Gastroesophageal sphincter (tissue), 4 donors: ENCODE measurements around the gene FOXP4. TPM values are rescaled to one million over a fixed set of nuclear protein-coding genes. Genes with fewer than 3 reads are reported as not detected.

ENCODE experiments used
- ATAC-seq: fragments of 150-250 bp; one replicate; pipeline ENCODE4 v1.9.1; 2016; ENCODE audit warnings: mild to moderate bottlenecking, moderate library complexity
- H3K27ac ChIP-seq, 4 donors: fragments of 200-600 bp; sonication (generic) in 3 of 4; 1 replicate in 3 of 4; 2 replicates in 1 of 4; pipeline ENCODE4 v1.5.1; 2016 to 2019
- H3K27me3 ChIP-seq: fragments of 200-600 bp; sonication (generic); one replicate; pipeline ENCODE4 v1.5.1; 2019
- H3K36me3 ChIP-seq, 2 donors: fragments of 200-600 bp; sonication (generic); one replicate each; pipeline ENCODE4 v1.5.1; 2019; ENCODE audit warnings: control low read depth in 1 of 2
- H3K4me1 ChIP-seq, 3 donors: fragments of 200-600 bp; sonication (generic); 1 replicate in 2 of 3; 2 replicates in 1 of 3; pipeline ENCODE4 v1.5.1; 2016 to 2019; ENCODE audit warnings: control low read depth in 2 of 3
- H3K4me3 ChIP-seq, 2 donors: fragments of 200-600 bp; sonication (generic); one replicate each; pipeline ENCODE4 v1.5.1; 2019; ENCODE audit warnings: mild to moderate bottlenecking in 1 of 2, moderate library complexity in 1 of 2
- H3K9me3 ChIP-seq, 3 donors: fragments of 200-600 bp; sonication (generic); one replicate each; pipeline ENCODE4 v1.5.1; 2017 to 2019; ENCODE audit warnings: control low read depth in 2 of 3
- EP300 ChIP-seq: sonication (generic); formaldehyde crosslinking; IDR thresholded peaks from one replicate; pipeline ENCODE4 v1.6.1; 2017; ENCODE audit warnings: antibody characterized with exemption, mild to moderate bottlenecking
- POLR2A ChIP-seq, 2 donors: fragments of 450-650 bp; IDR thresholded peaks; one replicate each; pipeline ENCODE4 v1.6.1; 2017; ENCODE audit warnings: antibody characterized with exemption in 2 of 2, mild to moderate bottlenecking in 2 of 2, moderate library complexity in 1 of 2
- POLR2AphosphoS5 ChIP-seq: sonication (generic); formaldehyde crosslinking; IDR thresholded peaks from one replicate; pipeline ENCODE4 v1.6.1; 2017; ENCODE audit warnings: antibody characterized with exemption
- WGBS, 2 donors: methylation state at CpG; one replicate each; pipeline ENCODE4 v1.1.5; 2018; ENCODE audit warnings: low coverage in 1 of 2; 5-methylcytosine and 5-hydroxymethylcytosine counted together
- total RNA-seq, 4 donors: library from RNA; depleted of rRNA; stranded (reverse); fragments of >200 nt; gene quantifications; one replicate each; pipeline ENCODE4 v1.1.0, GENCODE V29; 2016
- TF ChIP-seq, protein P1 (sequence below), 4 experiments: fragments of 200-600 bp in 2 of 4; fragments of 450-650 bp in 2 of 4; sonication (generic) in 1 of 4; IDR thresholded peaks; one replicate each; pipeline ENCODE4 v1.5.1; 2017 to 2019; ENCODE audit warnings: antibody characterized with exemption in 4 of 4, mild to moderate bottlenecking in 2 of 4, moderate library complexity in 2 of 4

FOXP4 gene
- total RNA-seq, 4 donors from 2014 or later = 8.2 to 25.8 (median 11.7) TPM

DNA sequence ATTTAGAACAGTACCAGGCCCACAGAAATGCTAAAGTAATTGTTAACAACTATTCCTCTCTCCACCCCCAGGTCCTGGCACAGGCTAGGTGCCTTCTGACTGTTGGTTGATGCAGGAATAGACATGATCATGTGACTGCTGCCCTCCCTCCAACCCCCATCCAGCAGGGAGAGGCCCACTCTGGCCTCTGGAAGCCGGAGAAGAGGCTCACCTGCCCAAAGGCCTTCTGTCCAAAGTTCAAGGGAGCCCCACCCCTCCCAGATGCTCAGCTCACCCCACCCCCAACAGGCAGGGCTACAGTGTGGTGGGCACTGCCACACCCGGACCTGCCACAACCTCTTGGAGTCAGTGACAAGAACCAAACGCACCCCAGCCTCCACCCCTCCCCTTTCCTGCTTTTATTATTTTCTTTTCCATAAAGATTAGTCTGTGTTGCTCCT lies 26.9 kb upstream of the FOXP4 start:
- peaks cover 27% of the 10 kb centered on the region for H3K27me3 ChIP-seq
- H3K27ac ChIP-seq = no peak overlapping the region
- no peak overlapping the region for H3K4me3 ChIP-seq
- no peaks in the 10 kb centered on the region for H3K4me1 ChIP-seq
- no peak for ATAC-seq
- TF ChIP-seq, protein P1, sequence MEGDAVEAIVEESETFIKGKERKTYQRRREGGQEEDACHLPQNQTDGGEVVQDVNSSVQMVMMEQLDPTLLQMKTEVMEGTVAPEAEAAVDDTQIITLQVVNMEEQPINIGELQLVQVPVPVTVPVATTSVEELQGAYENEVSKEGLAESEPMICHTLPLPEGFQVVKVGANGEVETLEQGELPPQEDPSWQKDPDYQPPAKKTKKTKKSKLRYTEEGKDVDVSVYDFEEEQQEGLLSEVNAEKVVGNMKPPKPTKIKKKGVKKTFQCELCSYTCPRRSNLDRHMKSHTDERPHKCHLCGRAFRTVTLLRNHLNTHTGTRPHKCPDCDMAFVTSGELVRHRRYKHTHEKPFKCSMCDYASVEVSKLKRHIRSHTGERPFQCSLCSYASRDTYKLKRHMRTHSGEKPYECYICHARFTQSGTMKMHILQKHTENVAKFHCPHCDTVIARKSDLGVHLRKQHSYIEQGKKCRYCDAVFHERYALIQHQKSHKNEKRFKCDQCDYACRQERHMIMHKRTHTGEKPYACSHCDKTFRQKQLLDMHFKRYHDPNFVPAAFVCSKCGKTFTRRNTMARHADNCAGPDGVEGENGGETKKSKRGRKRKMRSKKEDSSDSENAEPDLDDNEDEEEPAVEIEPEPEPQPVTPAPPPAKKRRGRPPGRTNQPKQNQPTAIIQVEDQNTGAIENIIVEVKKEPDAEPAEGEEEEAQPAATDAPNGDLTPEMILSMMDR (IDR thresholded peaks at IDR 0.05) = no peak
- TF ChIP-seq POLR2A (IDR thresholded peaks at IDR 0.05) (no peak), EP300 (no peak)
- no peaks in the 10 kb centered on the region for H3K36me3 ChIP-seq
- H3K9me3 ChIP-seq = no peaks in the 10 kb centered on the region
- WGBS, 2 donors = 18% methylated on average over 2 of the region's 3 CpGs; no CpG with 5 or more reads in 1 of the 2 donors

DNA sequence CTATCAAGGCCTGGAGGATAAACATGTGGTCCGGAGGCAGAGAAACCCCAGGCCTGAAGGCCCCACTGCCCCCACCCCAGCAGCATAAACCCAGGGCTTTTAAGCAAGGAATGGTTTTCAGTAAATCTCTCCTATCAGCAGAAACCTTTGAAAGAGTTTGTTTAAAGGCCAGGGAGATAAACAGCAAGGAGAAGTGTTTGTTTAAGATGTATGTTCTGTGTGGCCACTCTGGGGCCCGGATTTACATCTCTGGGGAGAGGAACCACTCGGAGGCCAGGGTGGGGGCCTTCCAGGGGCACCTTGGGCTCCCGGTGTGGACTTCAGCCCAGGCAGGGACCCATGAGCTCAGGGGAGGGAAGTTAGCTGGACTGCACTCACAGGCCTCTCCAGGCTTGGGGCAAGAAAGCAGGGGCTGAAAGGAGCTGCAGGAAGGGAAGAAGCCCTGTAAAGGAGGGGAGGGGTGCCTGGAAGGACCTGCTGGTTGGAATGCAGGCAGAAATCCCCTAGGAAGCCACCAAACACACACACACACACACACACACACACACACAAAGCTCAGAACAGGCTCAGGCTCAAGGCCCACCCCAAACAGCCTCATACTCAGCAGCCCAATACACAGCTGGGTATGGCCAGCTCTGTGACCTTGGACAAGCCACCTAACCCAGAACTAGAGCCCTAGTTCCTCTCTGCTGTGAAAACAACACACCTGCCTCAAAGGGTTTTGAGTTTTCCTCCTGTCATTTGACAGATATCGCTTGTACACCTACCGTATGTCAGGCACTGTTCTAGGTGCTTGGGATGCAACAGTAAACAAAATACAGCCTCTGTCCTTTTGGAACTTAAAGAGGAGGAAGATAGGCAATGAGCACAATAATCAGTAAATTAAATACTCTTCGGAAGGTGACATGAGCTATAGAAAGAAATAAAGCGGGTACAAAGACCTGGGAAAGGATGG lies 26.2 kb upstream of the FOXP4 start:
- peaks cover 34% of the 10 kb centered on the region for H3K27me3 ChIP-seq
- H3K36me3 ChIP-seq = no peaks in the 10 kb centered on the region
- H3K9me3 ChIP-seq = no peaks in the 10 kb centered on the region
- H3K4me1 ChIP-seq = no peaks in the 10 kb centered on the region
- no peak for ATAC-seq
- TF ChIP-seq POLR2A (IDR thresholded peaks at IDR 0.05) (no peak), EP300 (no peak)
- TF ChIP-seq, protein P1 (IDR thresholded peaks at IDR 0.05) = no peak
- 73 to 90% methylated on average over 4 of the region's 8 CpGs for WGBS, 2 donors
- no peak overlapping the region for H3K4me3 ChIP-seq
- H3K27ac ChIP-seq = no peak overlapping the region

DNA sequence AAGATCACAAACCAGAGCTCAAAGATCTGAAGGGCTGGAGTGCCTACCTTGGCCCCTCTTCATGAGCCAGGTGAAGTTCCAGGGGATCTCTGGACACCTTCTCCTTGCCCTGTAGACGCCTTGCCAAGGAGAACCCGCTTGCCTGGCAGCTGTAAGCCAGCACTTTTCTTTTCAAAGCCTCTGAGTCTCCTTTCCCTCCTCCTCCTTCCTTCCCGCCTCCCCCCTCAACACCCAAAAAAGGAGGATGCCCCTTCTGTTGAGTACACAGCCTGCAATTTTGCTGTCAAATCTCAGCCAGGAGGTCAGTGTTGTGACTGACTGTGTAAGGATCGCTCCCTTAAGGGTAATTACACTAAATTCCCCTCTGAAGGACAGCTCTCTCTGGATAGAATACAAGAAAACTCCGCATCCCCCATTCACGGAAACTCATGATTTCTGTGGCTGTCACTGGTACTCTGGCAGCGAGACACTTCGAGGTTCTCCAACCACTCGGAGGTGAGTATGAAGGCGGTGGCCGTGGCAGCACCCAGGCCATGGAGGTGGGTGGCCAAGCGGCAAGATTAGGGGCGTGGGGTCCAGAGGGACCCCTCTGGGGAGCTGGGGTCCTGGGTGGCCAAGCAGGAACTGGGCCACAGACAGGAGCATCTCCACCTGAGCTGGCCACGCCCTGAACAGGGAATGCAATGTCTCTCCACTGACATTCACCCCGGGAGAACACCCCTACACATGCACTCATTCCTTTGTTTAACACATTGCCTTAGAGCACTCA lies 23.2 kb upstream of the FOXP4 start:
- peaks cover 0 to 4% (median 2%) of the 10 kb centered on the region in 3 donors for H3K4me1 ChIP-seq
- 74% methylated on average over 13 of the region's 15 CpGs; no CpG with 5 or more reads in 1 of the 2 donors for WGBS, 2 donors
- no peak overlapping the region for H3K4me3 ChIP-seq
- TF ChIP-seq EP300 = no peak
- no peaks in the 10 kb centered on the region for H3K36me3 ChIP-seq
- H3K27me3 ChIP-seq = peaks cover 49% of the 10 kb centered on the region
- H3K27ac ChIP-seq = no peak overlapping the region
- ATAC-seq = no peak
- no peaks in the 10 kb centered on the region for H3K9me3 ChIP-seq

DNA sequence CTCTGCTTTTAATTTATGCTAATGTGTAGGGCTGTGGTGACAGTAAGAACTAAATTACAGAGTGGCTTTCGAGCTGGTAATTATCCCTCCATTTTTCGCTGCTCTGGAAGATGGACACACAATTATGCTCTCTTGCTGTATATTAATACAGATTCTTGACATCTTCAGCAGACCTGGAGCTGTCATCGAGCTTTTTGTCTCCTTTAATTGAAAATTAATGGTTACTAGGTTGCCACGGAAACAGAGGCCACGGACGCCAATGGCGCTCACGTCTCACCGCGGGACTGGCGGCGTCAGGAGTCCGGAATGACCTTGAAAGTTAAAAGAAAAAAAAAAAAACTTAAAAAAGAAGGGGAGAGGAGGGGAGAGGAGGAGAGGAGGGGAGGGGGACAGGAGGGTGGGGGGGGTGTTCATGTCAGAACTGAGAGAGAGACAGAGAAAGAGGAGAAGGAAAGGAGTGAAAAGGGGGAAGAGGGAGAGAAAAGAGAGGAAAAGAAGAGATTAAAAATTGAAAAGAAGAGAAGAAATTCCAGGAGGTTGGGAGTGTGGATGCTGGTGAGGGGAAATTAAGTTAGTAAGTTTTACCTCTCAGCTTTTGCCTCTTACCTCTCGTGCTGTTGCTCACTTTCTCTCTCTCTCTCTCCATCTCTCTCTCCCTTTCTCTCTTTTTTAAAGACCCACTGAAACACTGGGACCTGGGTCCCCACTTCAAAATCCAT lies 22.1 kb upstream of the FOXP4 start:
- H3K4me3 ChIP-seq = no peak overlapping the region
- no peak for ATAC-seq
- peaks cover 0 to 9% (median 7%) of the 10 kb centered on the region in 3 donors for H3K4me1 ChIP-seq
- H3K36me3 ChIP-seq = no peaks in the 10 kb centered on the region
- H3K27me3 ChIP-seq = peaks cover 61% of the 10 kb centered on the region
- TF ChIP-seq EP300 = no peak
- TF ChIP-seq POLR2A (IDR thresholded peaks at IDR 0.05) = no peak
- TF ChIP-seq POLR2AphosphoS5 = no peak
- TF ChIP-seq, protein P1 (IDR thresholded peaks at IDR 0.05) = no peak
- WGBS, 2 donors = 41 to 62% methylated on average over 4 to 13 of the region's 14 CpGs
- no peaks in the 10 kb centered on the region for H3K9me3 ChIP-seq
- no peak overlapping the region for H3K27ac ChIP-seq

DNA sequence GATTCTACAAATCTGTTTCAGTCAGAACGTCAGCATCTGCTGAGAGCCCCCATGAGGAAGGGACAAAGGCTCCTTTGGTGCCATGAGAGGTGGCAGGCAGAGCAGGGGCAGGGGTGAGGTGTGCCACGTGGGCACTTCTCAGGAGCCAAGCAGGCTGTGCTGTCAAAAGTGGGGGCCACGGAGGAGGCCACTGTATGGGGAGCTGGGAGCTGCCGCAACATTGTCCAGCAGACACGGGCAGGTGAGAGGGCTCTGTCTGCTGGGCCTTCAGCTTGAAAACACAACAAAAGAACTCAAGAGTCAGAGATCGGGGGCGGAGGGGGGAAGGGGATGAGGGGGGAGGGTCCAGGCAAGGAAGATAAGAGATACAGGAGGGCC lies 21.6 kb upstream of the FOXP4 start:
- 58% methylated on average over 2 of the region's 7 CpGs; no CpG with 5 or more reads in 1 of the 2 donors for WGBS, 2 donors
- Histone ChIP-seq H3K36me3 (no peaks in the 10 kb centered on the region), H3K4me3 (no peak overlapping the region), H3K9me3 (no peaks in the 10 kb centered on the region), H3K4me1 (peaks cover 0 to 9% (median 7%) of the 10 kb centered on the region in 3 donors), H3K27ac (no peak overlapping the region), H3K27me3 (peaks cover 66% of the 10 kb centered on the region)
- TF ChIP-seq POLR2AphosphoS5 (no peak), EP300 (no peak), POLR2A (IDR thresholded peaks at IDR 0.05) (no peak)
- TF ChIP-seq, protein P1 (IDR thresholded peaks at IDR 0.05) = no peak
- no peak for ATAC-seq
